HEK293 (cell line): ENCODE data around the gene RBM4B.

ENCODE experiments used
- GLI4 ChIP-seq: fragments of 450-650 bp; formaldehyde crosslinking; IDR thresholded peaks from 2 replicates; pipeline ENCODE4 v1.5.1; 2016; ENCODE audit warnings: missing biosample characterization, missing genetic modification characterization
- KLF16 ChIP-seq: fragments of 450-650 bp; formaldehyde crosslinking; IDR thresholded peaks from 2 replicates; pipeline ENCODE4 v1.5.1; 2017; ENCODE audit warnings: missing biosample characterization, missing genetic modification characterization
- MEIS1 ChIP-seq: sonication (generic); formaldehyde crosslinking; IDR thresholded peaks from 2 replicates; pipeline ENCODE4 v1.8.1; 2022; ENCODE audit warnings: missing genetic modification reagents, mild to moderate bottlenecking, borderline replicate concordance
- OVOL3 ChIP-seq: fragments of 450-650 bp; formaldehyde crosslinking; IDR thresholded peaks from 2 replicates; pipeline ENCODE4 v1.5.1; 2016; ENCODE audit warnings: missing biosample characterization, missing genetic modification characterization
- SCRT1 ChIP-seq: fragments of 450-650 bp; formaldehyde crosslinking; IDR thresholded peaks from 2 replicates; pipeline ENCODE4 v1.5.1; 2016; ENCODE audit warnings: missing biosample characterization, missing genetic modification characterization, borderline replicate concordance
- SP2 ChIP-seq: fragments of 450-650 bp; formaldehyde crosslinking; IDR thresholded peaks from 2 replicates; pipeline ENCODE4 v1.5.1; 2016; ENCODE audit warnings: missing biosample characterization, missing genetic modification characterization
- YY2 ChIP-seq: fragments of 450-650 bp; formaldehyde crosslinking; IDR thresholded peaks from 2 replicates; pipeline ENCODE4 v1.5.1; 2016; ENCODE audit warnings: missing biosample characterization, missing genetic modification characterization
- ZBTB21 ChIP-seq: fragments of 450-650 bp; formaldehyde crosslinking; IDR thresholded peaks from 2 replicates; pipeline ENCODE4 v1.5.1; 2017; ENCODE audit warnings: missing biosample characterization, missing genetic modification characterization
- ZBTB8A ChIP-seq: fragments of 450-650 bp; formaldehyde crosslinking; IDR thresholded peaks from 2 replicates; pipeline ENCODE4 v1.5.1; 2016; ENCODE audit warnings: missing biosample characterization, missing genetic modification characterization
- ZIC2 ChIP-seq: fragments of 450-650 bp; formaldehyde crosslinking; IDR thresholded peaks from 2 replicates; pipeline ENCODE4 v1.5.1; 2016; ENCODE audit warnings: missing biosample characterization, missing genetic modification characterization
- ZNF146 ChIP-seq: fragments of 450-650 bp; formaldehyde crosslinking; IDR thresholded peaks from 2 replicates; pipeline ENCODE4 v1.5.1; 2016; ENCODE audit warnings: missing biosample characterization, missing genetic modification characterization
- ZNF175 ChIP-seq: fragments of 450-650 bp; formaldehyde crosslinking; IDR thresholded peaks from 2 replicates; pipeline ENCODE4 v1.5.1; 2016; ENCODE audit warnings: missing biosample characterization, missing genetic modification characterization
- ZNF214 ChIP-seq: fragments of 450-650 bp; formaldehyde crosslinking; IDR thresholded peaks from 2 replicates; pipeline ENCODE4 v1.5.1; 2017; ENCODE audit warnings: missing biosample characterization, mild to moderate bottlenecking, missing genetic modification characterization, borderline replicate concordance
- ZNF335 ChIP-seq: fragments of 450-650 bp; formaldehyde crosslinking; conservative IDR thresholded peaks from 2 replicates; pipeline ENCODE4 v1.5.1; 2016; ENCODE audit warnings: missing biosample characterization, missing genetic modification characterization
- ZNF416 ChIP-seq: fragments of 450-650 bp; formaldehyde crosslinking; IDR thresholded peaks from 2 replicates; pipeline ENCODE4 v1.5.1; 2016; ENCODE audit warnings: missing biosample characterization, missing genetic modification characterization
- ZNF555 ChIP-seq: fragments of 450-650 bp; formaldehyde crosslinking; conservative IDR thresholded peaks from 2 replicates; pipeline ENCODE4 v1.5.1; 2017; ENCODE audit warnings: missing biosample characterization, mild to moderate bottlenecking, missing genetic modification characterization, inconsistent platforms
- ZNF664 ChIP-seq: fragments of 450-650 bp; formaldehyde crosslinking; IDR thresholded peaks from 2 replicates; pipeline ENCODE4 v1.5.1; 2016; ENCODE audit warnings: missing biosample characterization, missing genetic modification characterization
- ZNF677 ChIP-seq: fragments of 450-650 bp; IDR thresholded peaks from 2 replicates; pipeline ENCODE4 v1.5.0; 2018; ENCODE audit warnings: missing biosample characterization, mild to moderate bottlenecking, missing genetic modification characterization, moderate library complexity
- ZNF76 ChIP-seq: fragments of 450-650 bp; formaldehyde crosslinking; IDR thresholded peaks from 2 replicates; pipeline ENCODE4; 2016; ENCODE audit warnings: low read depth, missing biosample characterization, missing genetic modification characterization, borderline replicate concordance
- TF ChIP-seq, protein P1 (sequence below): fragments of 450-650 bp; formaldehyde crosslinking; IDR thresholded peaks from 2 replicates; pipeline ENCODE4 v1.5.1; 2016; ENCODE audit warnings: missing biosample characterization, missing genetic modification characterization
- TF ChIP-seq, protein P2 (sequence below): fragments of 450-650 bp; formaldehyde crosslinking; IDR thresholded peaks from 2 replicates; pipeline ENCODE4 v1.5.1; 2016; ENCODE audit warnings: missing biosample characterization, missing genetic modification characterization, borderline replicate concordance
- TF ChIP-seq, protein P3 (sequence below): fragments of 450-650 bp; formaldehyde crosslinking; IDR thresholded peaks from 2 replicates; pipeline ENCODE4 v1.5.1; 2017; ENCODE audit warnings: missing biosample characterization, missing genetic modification characterization
- TF ChIP-seq, protein P4 (sequence below): fragments of 450-650 bp; formaldehyde crosslinking; optimal IDR thresholded peaks from 2 replicates; pipeline ENCODE3; 2016; ENCODE audit warnings: missing biosample characterization, mild to moderate bottlenecking, missing genetic modification characterization

RBM4B gene

DNA sequence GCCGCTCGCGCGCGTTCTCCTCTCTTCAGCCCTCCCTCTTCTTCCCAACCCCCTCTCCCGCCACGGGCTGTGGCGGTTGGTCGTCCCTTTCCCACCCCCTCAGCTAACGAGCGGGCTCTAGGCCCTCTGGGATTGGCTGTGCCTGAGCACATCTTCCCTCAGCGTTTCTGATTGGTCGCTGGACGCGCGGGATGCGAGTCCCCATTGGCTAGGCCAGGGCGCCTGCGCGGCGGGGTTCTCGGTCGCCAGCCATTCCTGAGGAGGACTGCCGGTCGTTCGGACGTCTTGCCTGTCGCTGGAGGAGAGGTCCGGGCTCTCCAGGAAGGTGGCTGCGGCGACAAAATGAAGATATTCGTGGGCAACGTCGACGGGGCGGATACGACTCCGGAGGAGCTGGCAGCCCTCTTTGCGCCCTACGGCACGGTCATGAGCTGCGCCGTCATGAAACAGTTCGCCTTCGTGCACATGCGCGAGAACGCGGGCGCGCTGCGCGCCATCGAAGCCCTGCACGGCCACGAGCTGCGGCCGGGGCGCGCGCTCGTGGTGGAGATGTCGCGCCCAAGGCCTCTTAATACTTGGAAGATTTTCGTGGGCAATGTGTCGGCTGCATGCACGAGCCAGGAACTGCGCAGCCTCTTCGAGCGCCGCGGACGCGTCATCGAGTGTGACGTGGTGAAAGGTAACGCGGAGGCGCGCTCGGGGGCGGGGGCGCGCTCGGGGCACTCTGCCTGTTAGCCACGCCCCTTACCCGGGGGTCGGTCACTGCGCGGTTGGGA, 61.1 kb downstream of the RBM4B start, which contains the start of gene RBM14 (continued):
- TF ChIP-seq, protein P1, sequence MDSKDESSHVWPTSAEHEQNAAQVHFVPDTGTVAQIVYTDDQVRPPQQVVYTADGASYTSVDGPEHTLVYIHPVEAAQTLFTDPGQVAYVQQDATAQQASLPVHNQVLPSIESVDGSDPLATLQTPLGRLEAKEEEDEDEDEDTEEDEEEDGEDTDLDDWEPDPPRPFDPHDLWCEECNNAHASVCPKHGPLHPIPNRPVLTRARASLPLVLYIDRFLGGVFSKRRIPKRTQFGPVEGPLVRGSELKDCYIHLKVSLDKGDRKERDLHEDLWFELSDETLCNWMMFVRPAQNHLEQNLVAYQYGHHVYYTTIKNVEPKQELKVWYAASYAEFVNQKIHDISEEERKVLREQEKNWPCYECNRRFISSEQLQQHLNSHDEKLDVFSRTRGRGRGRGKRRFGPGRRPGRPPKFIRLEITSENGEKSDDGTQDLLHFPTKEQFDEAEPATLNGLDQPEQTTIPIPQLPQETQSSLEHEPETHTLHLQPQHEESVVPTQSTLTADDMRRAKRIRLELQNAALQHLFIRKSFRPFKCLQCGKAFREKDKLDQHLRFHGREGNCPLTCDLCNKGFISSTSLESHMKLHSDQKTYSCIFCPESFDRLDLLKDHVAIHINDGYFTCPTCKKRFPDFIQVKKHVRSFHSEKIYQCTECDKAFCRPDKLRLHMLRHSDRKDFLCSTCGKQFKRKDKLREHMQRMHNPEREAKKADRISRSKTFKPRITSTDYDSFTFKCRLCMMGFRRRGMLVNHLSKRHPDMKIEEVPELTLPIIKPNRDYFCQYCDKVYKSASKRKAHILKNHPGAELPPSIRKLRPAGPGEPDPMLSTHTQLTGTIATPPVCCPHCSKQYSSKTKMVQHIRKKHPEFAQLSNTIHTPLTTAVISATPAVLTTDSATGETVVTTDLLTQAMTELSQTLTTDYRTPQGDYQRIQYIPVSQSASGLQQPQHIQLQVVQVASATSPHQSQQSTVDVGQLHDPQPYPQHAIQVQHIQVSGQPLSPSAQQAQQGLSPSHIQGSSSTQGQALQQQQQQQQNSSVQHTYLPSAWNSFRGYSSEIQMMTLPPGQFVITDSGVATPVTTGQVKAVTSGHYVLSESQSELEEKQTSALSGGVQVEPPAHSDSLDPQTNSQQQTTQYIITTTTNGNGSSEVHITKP, result peak; percentile 71; the same call in 1 of the 2 replicates
- TF ChIP-seq ZNF664 (tag by site-specific recombination) (peak; percentile 50; the same call in 1 of the 2 replicates), ZNF214 (no peak), ZNF555 (tag by site-specific recombination) (no peak), OVOL3 (0 out of 2 replicates have a peak, but pooled peaks have one; percentile 2), ZNF335 (tag by site-specific recombination) (peak; percentile 51; the same call in 1 of the 2 replicates), MEIS1 (CRISPR knock-in tag) (no peak), ZIC2 (0 out of 2 replicates have a peak, but pooled peaks have one; percentile 26), ZNF416 (tag by site-specific recombination) (no peak), GLI4 (peak; percentile 33; the same call in 1 of the 2 replicates), ZBTB21 (tag by site-specific recombination) (peak; percentile 64; the same call in 1 of the 2 replicates), ZNF146 (tag by site-specific recombination) (peak; percentile 11; the same call in 1 of the 2 replicates), ZNF175 (tag by site-specific recombination) (no peak), KLF16 (peak; percentile 5), SP2 (tag by site-specific recombination) (peak; percentile 99), SCRT1 (no peak), ZNF677 (no peak), YY2 (tag by site-specific recombination) (peak; percentile 55; the same call in 1 of the 2 replicates), ZBTB8A (peak; percentile 42; the same call in 1 of the 2 replicates), ZNF76 (peak; percentile 55; the same call in 1 of the 2 replicates)
- TF ChIP-seq, protein P2, sequence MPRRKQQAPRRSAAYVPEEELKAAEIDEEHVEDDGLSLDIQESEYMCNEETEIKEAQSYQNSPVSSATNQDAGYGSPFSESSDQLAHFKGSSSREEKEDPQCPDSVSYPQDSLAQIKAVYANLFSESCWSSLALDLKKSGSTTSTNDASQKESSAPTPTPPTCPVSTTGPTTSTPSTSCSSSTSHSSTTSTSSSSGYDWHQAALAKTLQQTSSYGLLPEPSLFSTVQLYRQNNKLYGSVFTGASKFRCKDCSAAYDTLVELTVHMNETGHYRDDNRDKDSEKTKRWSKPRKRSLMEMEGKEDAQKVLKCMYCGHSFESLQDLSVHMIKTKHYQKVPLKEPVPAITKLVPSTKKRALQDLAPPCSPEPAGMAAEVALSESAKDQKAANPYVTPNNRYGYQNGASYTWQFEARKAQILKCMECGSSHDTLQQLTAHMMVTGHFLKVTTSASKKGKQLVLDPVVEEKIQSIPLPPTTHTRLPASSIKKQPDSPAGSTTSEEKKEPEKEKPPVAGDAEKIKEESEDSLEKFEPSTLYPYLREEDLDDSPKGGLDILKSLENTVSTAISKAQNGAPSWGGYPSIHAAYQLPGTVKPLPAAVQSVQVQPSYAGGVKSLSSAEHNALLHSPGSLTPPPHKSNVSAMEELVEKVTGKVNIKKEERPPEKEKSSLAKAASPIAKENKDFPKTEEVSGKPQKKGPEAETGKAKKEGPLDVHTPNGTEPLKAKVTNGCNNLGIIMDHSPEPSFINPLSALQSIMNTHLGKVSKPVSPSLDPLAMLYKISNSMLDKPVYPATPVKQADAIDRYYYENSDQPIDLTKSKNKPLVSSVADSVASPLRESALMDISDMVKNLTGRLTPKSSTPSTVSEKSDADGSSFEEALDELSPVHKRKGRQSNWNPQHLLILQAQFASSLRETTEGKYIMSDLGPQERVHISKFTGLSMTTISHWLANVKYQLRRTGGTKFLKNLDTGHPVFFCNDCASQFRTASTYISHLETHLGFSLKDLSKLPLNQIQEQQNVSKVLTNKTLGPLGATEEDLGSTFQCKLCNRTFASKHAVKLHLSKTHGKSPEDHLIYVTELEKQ (tag by site-specific recombination), result no peak
- TF ChIP-seq, protein P3, sequence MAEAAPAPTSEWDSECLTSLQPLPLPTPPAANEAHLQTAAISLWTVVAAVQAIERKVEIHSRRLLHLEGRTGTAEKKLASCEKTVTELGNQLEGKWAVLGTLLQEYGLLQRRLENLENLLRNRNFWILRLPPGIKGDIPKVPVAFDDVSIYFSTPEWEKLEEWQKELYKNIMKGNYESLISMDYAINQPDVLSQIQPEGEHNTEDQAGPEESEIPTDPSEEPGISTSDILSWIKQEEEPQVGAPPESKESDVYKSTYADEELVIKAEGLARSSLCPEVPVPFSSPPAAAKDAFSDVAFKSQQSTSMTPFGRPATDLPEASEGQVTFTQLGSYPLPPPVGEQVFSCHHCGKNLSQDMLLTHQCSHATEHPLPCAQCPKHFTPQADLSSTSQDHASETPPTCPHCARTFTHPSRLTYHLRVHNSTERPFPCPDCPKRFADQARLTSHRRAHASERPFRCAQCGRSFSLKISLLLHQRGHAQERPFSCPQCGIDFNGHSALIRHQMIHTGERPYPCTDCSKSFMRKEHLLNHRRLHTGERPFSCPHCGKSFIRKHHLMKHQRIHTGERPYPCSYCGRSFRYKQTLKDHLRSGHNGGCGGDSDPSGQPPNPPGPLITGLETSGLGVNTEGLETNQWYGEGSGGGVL (tag by site-specific recombination), result peak; percentile 95
- TF ChIP-seq, protein P4, sequence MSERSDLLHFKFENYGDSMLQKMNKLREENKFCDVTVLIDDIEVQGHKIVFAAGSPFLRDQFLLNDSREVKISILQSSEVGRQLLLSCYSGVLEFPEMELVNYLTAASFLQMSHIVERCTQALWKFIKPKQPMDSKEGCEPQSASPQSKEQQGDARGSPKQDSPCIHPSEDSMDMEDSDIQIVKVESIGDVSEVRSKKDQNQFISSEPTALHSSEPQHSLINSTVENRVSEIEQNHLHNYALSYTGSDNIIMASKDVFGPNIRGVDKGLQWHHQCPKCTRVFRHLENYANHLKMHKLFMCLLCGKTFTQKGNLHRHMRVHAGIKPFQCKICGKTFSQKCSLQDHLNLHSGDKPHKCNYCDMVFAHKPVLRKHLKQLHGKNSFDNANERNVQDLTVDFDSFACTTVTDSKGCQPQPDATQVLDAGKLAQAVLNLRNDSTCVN (tag by site-specific recombination), result peak; percentile 100
- TF ChIP-seq, all 188 proteins: peak for 46
